ENCODE results near the gene CARD19.

The CARD19 gene, protein sequence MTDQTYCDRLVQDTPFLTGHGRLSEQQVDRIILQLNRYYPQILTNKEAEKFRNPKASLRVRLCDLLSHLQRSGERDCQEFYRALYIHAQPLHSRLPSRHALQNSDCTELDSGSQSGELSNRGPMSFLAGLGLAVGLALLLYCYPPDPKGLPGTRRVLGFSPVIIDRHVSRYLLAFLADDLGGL

DNA sequence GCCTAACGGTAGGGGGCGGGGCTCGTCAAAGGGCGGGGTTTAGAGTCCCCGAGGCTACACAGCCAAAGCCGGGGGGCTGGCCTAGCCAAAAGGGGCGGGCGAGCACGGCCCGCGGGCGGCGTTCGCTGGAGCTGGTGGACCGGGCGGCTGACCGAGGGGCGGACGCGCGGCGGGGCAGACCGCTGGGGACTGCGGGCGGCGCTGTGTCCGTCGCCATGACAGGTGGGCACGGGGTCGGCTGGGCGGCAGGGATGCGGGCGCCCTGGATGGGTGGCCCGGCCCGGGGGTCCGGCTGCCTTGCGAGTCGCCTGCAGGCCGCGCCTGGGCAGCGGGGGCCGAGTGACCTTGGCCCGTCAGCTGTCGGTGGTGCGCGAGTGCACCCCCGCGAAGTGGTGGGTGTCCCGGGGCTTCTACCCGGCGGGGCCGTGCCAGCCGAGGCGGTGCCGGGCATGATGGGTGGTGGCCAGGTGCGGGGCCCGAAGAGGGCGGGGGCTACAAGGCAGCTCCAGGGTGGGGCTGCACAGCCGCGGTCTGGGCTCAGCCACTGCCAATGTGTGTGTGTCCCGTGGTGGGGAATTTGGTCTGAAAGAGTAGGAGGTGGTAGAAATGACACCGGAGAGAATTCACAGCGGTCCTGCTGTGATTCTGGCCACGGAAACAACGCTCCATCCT lies at the start of gene CARD19:
Gene CARD19 (plus strand): TSS at position 87 of the 672 bp plus-strand sequence. CDS start 129 bp downstream, at position 216.
- DNase-seq (ENCODE audit: low read depth in 2 of 2) = no peak

GRCh38 chr9:93048566-93049448 lies 47.2 kb upstream of the CARD19 start:
- no peak for DNase-seq (ENCODE audit: low read depth in 2 of 2)

GRCh38 chr9:93049491-93049890 lies 46.5 kb upstream of the CARD19 start:
- no peak for DNase-seq (ENCODE audit: low read depth in 2 of 2)

- DNase-seq (ENCODE audit: low read depth in 2 of 2) = no peak
Observed at GRCh38 chr9:93050231-93050630, 45.8 kb upstream of the CARD19 start.

GRCh38 chr9:93051680-93052089 lies 44.3 kb upstream of the CARD19 start:
- DNase-seq (ENCODE audit: low read depth in 2 of 2) = no peak

GRCh38 chr9:93052791-93053540 lies 43.1 kb upstream of the CARD19 start:
- DNase-seq (ENCODE audit: low read depth in 2 of 2) = no peak

GRCh38 chr9:93053781-93054331 lies 42.2 kb upstream of the CARD19 start:
- DNase-seq (ENCODE audit: low read depth in 2 of 2) = no peak

GRCh38 chr9:93054758-93055704 lies 41.0 kb upstream of the CARD19 start:
- no peak for DNase-seq (ENCODE audit: low read depth in 2 of 2)

- no peak for DNase-seq (ENCODE audit: low read depth in 2 of 2)
Observed at GRCh38 chr9:93057042-93057702, 38.8 kb upstream of the CARD19 start.

DNA sequence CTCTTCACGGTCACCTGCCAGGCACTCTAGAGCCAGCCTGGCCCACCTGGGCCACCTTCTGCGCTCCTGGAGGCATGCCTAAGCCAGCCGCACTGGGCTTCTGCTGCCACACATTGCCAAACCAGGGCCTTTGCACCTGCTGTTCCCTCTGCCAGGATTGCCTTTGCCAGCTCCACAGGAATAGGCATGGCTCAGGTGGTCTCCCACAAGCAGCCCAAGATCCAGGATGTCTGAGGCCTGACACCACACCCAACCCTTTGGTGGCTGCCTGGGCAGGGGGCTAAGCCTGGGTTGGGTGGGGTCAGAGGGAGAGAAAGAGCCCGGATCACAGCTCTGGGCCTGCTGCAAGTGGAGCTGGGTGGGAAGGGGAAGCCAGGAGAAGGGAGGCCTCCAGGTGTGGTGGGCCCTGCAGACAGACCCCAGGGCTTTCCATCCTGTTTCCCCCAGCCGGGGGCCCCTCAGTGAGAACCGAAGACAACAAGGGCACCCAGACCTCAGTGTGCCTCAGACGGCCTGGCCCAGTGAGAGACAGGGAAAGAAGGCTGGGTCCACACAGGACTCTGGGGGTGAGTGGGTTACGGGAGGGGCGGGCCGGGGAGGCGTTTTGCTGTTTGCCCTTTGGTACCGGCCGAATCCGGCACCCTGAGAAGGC lies 38.2 kb upstream of the CARD19 start:
- no peak for DNase-seq (ENCODE audit: low read depth in 2 of 2)

GRCh38 chr9:93058355-93059010 lies 37.5 kb upstream of the CARD19 start, which contains the start of gene SUSD3:
SUSD3 (plus strand) TSS chr9:93058701; CDS start chr9:93058743, 42 bp downstream.
- peak; percentile 20 to 30 for DNase-seq (ENCODE audit: low read depth in 2 of 2)

DNA sequence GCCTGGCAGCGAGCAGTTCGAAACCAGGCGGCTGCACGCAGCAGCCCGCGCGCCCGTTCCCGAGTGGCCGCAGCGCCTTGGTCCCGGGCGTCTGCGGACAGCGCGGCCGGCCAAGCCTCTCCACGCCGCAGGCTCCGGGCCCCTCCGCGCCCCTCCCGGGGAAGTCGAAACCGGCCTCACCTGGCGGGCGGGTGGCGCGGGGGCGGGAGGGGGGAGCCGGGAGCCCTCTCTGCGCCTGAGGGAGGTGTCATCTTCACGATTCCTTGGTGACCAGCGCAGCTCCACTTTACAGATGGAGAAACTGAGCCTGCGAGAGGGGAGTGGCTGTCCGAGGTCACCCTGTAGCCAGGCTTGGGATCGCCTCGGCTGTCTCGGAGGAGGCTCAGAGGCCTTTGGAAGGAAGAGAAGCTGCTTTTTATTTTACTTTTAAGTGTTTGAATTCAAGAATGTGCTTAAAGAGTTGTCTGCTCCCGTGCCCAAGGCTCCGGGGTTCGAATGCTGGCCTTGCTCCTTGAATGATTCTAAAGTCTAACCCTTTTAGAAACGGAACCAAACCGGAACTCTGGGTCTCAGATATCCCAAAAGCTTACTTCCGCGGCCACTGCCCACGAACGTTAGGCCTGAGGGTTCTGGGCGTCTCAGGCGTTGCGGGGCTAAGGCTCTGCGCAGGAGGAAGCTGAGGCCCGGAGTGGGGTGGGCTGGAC lies 36.9 kb upstream of the CARD19 start:
- no peak for DNase-seq (ENCODE audit: low read depth in 2 of 2)

DNA sequence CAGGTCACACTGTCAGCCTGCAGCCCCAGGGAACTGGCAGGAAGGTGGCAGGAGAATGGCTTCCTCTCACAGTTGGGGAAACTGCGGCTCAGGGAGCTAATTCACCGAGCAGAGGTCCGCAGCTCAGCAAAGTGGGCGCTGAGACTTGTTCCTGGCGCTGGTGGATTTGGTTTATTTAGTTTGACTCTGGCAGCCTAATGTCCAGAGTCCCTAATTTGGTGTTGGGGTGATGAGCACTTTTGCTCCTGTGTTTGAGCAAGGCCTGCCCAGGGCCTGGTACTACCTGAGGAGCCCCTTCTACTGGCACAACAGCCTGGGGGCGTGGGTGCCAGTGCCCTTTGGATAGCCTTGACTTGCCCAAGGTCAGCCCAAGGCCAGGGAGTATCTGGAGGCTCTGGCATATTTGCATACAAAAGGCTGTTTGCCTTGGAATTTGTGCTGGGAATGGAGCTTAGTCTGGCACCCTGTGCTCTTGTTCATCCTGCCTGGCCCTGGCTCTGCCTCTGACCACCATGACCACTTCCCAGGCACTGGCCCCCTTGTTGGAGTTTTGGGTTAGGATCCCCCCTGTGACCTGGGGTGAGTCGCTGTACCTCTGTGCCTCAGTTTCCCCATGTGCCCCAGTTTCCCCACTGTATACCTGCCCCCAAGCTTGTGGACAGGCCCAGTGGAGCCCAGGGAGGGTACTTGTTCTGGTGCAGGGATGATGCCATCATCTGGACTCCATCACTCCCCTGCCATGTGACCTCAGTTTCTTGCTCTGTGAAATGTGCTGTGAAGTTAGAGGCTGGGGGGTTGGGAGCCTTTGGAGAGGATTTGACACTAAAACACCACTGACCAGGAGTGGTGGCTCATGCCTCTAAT lies 36.1 kb upstream of the CARD19 start:
- DNase-seq (ENCODE audit: low read depth in 2 of 2) = no peak

- no peak for DNase-seq (ENCODE audit: low read depth in 2 of 2)
Observed at GRCh38 chr9:93060746-93061259, 35.2 kb upstream of the CARD19 start.

GRCh38 chr9:93061260-93061751 lies 34.7 kb upstream of the CARD19 start:
- DNase-seq (ENCODE audit: low read depth in 2 of 2) = no peak

Measured in activated CD8-positive, alpha-beta memory T cell treated with anti-CD3 and anti-CD28 coated beads for 4 hours (primary cell).